Nephron (organoid): ENCODE measurements around the gene UBE2L5.

Source experiments
- H3K27ac Mint-ChIP-seq, 3 experiments: 2 replicates each; pipeline ENCODE4 v1.8.0; 2020; ENCODE audit warnings: mixed read lengths in 3 of 3, mild to moderate bottlenecking in 2 of 3, moderate library complexity in 1 of 3
- H3K27me3 Mint-ChIP-seq: 2 replicates; pipeline ENCODE4 v1.8.0; 2021; ENCODE audit warnings: low read depth, mild to moderate bottlenecking, moderate library complexity, mixed read lengths
- H3K36me3 Mint-ChIP-seq: 2 replicates; pipeline ENCODE4 v1.8.0; 2020; ENCODE audit warnings: low read depth, mixed read lengths
- H3K4me1 Mint-ChIP-seq: 2 replicates; pipeline ENCODE4 v1.8.0; 2020; ENCODE audit warnings: mixed read lengths
- H3K4me3 Mint-ChIP-seq, 3 experiments: 2 replicates each; pipeline ENCODE4 v1.8.0; 2020; ENCODE audit warnings: mild to moderate bottlenecking in 3 of 3, mixed read lengths in 3 of 3, moderate library complexity in 2 of 3
- H3K9me3 Mint-ChIP-seq: 2 replicates; pipeline ENCODE4 v1.8.0; 2020; ENCODE audit warnings: mixed read lengths
- TF ChIP-seq, protein P1 (sequence below), 3 experiments: fragments of 200-600 bp; sonication (generic); IDR thresholded peaks; one replicate each; pipeline ENCODE4 v1.5.0; 2021; ENCODE audit warnings: antibody characterized with exemption in 3 of 3; ENCODE audit not compliant: unreplicated experiment in 3 of 3

UBE2L5 gene

DNA sequence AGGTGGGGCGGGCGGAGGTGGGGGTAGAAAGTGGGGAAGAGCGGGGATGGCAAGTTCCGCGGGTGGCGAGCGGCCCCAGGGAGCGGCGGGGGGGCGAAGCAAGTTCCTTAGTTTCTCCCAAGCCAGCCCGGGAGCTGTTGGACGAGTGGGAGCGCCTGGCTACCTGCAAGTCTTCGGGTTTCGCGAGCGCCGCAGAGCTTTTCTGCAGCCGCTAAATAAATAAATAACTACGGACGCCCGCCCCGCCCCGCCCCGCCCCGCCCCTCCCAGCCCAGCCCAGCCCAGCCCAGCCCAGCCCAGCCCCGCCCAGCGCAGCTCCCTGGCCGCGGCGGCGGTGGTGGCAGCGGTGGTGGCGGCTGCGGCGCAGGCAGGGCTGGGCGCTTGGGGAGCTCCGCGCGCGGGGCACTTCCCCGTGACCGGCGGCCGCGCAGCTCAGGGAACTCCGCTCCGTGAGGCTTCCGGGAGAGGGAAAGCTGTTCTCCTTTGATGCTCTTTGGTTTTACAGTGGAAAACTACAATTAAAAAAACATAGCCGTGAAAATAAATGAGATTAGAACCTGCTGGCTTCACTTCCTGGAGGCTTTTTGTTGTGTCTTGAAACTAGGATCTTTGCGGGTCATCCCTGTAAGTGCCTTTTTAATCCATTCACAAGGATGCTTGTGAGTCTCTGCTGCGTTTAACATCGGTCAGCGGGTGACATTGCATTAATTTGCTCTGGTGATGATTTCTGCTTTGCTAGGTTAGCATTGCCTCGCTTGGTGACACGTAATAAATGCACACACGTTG, at the start of gene UBE2L5:
UBE2L5 (plus strand) TSS at position 440 of the 786 bp plus-strand sequence. CDS start 5,498 bp downstream, outside the sequence.
- H3K27ac Mint-ChIP-seq, result peak within 1 kb of the TSS; percentile 96 to 98 (median 96)
- H3K4me1 Mint-ChIP-seq, result peaks cover 25% of the 10 kb centered on the region
- H3K9me3 Mint-ChIP-seq, result no peaks in the 10 kb centered on the region
- TF ChIP-seq, protein P1, sequence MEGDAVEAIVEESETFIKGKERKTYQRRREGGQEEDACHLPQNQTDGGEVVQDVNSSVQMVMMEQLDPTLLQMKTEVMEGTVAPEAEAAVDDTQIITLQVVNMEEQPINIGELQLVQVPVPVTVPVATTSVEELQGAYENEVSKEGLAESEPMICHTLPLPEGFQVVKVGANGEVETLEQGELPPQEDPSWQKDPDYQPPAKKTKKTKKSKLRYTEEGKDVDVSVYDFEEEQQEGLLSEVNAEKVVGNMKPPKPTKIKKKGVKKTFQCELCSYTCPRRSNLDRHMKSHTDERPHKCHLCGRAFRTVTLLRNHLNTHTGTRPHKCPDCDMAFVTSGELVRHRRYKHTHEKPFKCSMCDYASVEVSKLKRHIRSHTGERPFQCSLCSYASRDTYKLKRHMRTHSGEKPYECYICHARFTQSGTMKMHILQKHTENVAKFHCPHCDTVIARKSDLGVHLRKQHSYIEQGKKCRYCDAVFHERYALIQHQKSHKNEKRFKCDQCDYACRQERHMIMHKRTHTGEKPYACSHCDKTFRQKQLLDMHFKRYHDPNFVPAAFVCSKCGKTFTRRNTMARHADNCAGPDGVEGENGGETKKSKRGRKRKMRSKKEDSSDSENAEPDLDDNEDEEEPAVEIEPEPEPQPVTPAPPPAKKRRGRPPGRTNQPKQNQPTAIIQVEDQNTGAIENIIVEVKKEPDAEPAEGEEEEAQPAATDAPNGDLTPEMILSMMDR (IDR thresholded peaks at IDR 0.05; ENCODE audit: unreplicated experiment in 3 of 3), result no peak
- H3K27me3 Mint-ChIP-seq, result peaks cover 36% of the 10 kb centered on the region
- no peaks in the 10 kb centered on the region for H3K36me3 Mint-ChIP-seq
- peak within 1 kb of the TSS; percentile 88 to 90 (median 89) for H3K4me3 Mint-ChIP-seq

DNA sequence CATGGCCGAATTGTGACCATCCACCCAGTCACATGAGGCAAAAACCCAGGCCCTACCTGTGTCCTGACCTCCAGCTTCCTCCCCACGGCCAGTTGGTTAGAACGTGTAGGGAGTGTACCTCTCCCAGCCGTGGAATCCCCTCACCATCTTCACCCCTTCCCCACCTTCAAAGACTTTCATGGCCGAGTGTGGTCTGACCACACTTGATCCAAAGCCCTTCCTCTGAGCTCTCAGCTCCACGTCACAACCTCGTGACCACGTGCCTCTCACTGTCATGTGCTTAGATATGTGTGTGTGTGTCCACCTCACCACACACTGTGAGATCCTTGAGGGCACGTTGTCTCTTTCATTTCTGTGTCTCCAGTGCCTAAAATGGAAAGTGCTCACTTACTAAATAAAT, 48.6 kb upstream of the UBE2L5 start:
- Mint-ChIP-seq H3K9me3 (no peaks in the 10 kb centered on the region), H3K27me3 (peaks cover 8% of the 10 kb centered on the region), H3K27ac (no peak overlapping the region), H3K36me3 (no peaks in the 10 kb centered on the region), H3K4me1 (peaks cover 10% of the 10 kb centered on the region), H3K4me3 (no peak overlapping the region)
- TF ChIP-seq, protein P1 (IDR thresholded peaks at IDR 0.05; ENCODE audit: unreplicated experiment in 3 of 3), result no peak

DNA sequence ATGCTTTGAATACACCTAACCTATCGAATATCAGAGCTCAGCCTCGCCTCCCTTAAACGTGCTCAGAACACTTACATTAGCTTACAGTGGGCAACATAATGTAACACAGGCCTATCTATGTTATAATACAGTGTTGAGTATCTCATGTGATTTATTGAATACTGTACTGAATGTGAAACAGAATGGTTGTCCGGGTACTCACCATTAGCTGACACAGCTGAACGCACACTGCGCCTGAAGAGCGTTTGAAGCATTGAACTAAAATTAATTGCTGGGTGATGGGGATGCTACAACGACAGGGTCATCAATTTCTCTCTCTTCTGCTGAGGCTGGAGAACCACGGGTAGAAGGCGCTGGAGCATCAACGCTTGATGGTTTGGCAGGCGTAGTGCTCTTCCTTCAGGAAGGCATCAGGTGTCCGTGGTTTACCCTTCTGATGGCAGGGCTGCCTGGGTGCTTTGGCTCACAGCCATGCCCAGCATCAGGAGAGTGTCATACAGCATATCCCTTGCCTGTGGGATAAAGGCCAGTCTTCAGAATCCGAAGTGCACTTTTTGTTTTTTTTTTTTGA, 46.9 kb upstream of the UBE2L5 start:
- H3K4me1 Mint-ChIP-seq, result peaks cover 10% of the 10 kb centered on the region

DNA sequence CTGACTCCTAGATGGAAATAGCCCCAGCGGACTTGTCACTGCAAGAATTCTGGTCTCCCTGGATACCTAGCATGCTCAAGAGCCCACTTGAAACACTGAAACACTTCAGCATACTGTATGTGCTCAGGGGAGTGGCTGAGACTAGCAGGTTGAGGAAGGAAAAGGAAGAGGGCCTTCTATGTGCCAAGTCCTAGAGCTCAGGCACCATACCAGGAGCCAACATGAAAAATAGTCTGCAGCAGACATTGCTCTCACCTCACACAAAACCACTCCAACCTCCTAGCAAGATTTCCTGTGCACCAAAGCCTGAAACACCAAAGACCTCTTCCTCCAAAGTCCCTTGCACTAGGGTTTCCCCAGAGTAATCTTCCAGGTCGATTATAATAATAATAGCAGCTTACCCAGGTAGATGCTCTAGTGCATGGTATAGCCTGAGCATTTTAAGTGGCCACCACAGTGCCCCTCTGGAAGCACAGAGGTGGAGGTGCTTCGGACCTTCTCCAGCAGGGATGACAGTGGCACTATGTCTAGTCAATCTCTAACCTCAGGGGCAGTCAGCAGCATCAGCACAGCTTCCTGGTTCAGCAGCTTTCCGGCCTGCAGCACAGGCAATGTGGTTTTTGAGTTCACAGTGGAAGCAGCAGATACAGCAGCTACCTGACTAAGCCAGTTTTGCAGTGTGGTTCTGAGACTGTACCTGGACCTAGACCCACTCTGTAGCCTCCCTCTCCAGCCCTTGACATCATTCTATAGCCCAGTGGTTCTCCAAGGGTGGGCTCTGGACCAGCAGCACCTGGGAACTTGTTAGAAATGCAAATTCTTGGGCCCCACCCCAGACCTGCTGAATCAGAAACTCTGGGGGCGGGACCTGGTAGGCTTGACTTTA, 45.6 kb upstream of the UBE2L5 start:
- Mint-ChIP-seq H3K9me3 (peaks cover 2% of the 10 kb centered on the region), H3K27ac (no peak overlapping the region), H3K4me3 (no peak overlapping the region), H3K36me3 (no peaks in the 10 kb centered on the region), H3K4me1 (peaks cover 10% of the 10 kb centered on the region), H3K27me3 (peaks cover 12% of the 10 kb centered on the region)
- TF ChIP-seq, protein P1 (IDR thresholded peaks at IDR 0.05; ENCODE audit: unreplicated experiment in 3 of 3), result no peak

More for the DNA sequence above, 46.9 kb upstream of the UBE2L5 start:
- peaks cover 12% of the 10 kb centered on the region for H3K27me3 Mint-ChIP-seq
- H3K9me3 Mint-ChIP-seq, result peaks cover 2% of the 10 kb centered on the region
- TF ChIP-seq, protein P1 (IDR thresholded peaks at IDR 0.05; ENCODE audit: unreplicated experiment in 3 of 3), result no peak
- H3K27ac Mint-ChIP-seq, result no peak overlapping the region
- no peaks in the 10 kb centered on the region for H3K36me3 Mint-ChIP-seq
- no peak overlapping the region for H3K4me3 Mint-ChIP-seq

DNA sequence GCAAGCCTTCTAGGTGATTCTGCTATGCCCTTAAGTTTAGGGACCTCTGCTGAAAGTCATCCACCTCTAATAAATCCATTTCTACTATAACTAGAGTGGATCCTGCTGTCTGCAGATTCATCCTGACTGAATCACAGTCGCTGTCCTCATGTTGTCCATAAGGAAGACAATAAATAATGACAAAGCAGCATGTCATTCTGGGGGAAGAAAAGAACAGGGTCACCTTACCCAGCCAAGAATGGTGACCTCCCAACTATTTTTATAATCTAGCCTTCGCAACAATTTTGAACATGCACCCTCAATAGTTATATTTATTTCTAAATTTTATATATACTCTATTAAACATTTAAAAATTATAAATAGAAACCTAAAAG, 45.0 kb upstream of the UBE2L5 start:
- Mint-ChIP-seq H3K9me3 (peaks cover 2% of the 10 kb centered on the region), H3K4me1 (peaks cover 6% of the 10 kb centered on the region), H3K27ac (no peak overlapping the region), H3K36me3 (no peaks in the 10 kb centered on the region), H3K27me3 (peaks cover 12% of the 10 kb centered on the region), H3K4me3 (no peak overlapping the region)
- TF ChIP-seq, protein P1 (IDR thresholded peaks at IDR 0.05; ENCODE audit: unreplicated experiment in 3 of 3), result no peak
